GM23248 (cell line): ENCODE results near the gene CFAP65.

Source experiments
- EZH2 ChIP-seq: fragments of 200-600 bp; sonication (generic); IDR thresholded peaks from 2 replicates; pipeline ENCODE4 v1.6.1; 2018; ENCODE audit warnings: antibody characterized with exemption, mild to moderate bottlenecking; ENCODE audit not compliant: insufficient read depth, poor library complexity, severe bottlenecking
- EZH2phosphoT487 ChIP-seq: fragments of 200-600 bp; sonication (generic); IDR thresholded peaks from 2 replicates; pipeline ENCODE4 v1.6.1; 2018; ENCODE audit warnings: antibody characterized with exemption, moderate library complexity, mild to moderate bottlenecking, low read depth; ENCODE audit not compliant: insufficient read depth

GRCh38 chr2:218999021-218999880, 42.1 kb downstream of the CFAP65 start:
- TF ChIP-seq EZH2 (no peak), EZH2phosphoT487 (no peak)
